MCF 10A (cell line): ENCODE data around the gene MOGAT2. TPM values are rescaled to one million over a fixed set of nuclear protein-coding genes. Genes with fewer than 3 reads are reported as not detected.

ENCODE experiments used
- BruUV-seq: library from RNA; stranded (reverse); fragments of 400-500 nt; replicated peaks from 2 replicates; lab custom pipeline; 2021; lab: Mats Ljungman, UMichigan
- CTCF ChIA-PET: fragments of 300-600 bp; sonication (Branson Sonifier 250); formaldehyde crosslinking; extraction: SDS; loops from one replicate; lab custom pipeline; 2021; ENCODE audit warnings: antibody characterized with exemption, inconsistent platforms; lab: Yijun Ruan, JAX
- POLR2A ChIA-PET: fragments of 300-600, 350-650 bp; sonication (Branson Sonifier 250); formaldehyde crosslinking; extraction: SDS; loops from one replicate; lab custom pipeline; 2020; ENCODE audit warnings: antibody characterized with exemption, inconsistent platforms; lab: Yijun Ruan, JAX
- DNase-seq: peaks from one replicate; pipeline ENCODE4 v3.0.0-alpha.2; 2018; ENCODE audit not compliant: unreplicated experiment
- H3K27ac Mint-ChIP-seq: one replicate; pipeline ENCODE4 v1.8.0; 2022; ENCODE audit warnings: mild to moderate bottlenecking, low read depth, mixed read lengths; ENCODE audit not compliant: unreplicated experiment
- H3K27me3 Mint-ChIP-seq: one replicate; pipeline ENCODE4 v1.8.0; 2022; ENCODE audit warnings: mixed read lengths; ENCODE audit not compliant: insufficient read depth, unreplicated experiment
- H3K36me3 Mint-ChIP-seq: one replicate; pipeline ENCODE4 v1.8.0; 2022; ENCODE audit warnings: mild to moderate bottlenecking, moderate library complexity, mixed read lengths; ENCODE audit not compliant: insufficient read depth, unreplicated experiment
- H3K4me1 Mint-ChIP-seq: one replicate; pipeline ENCODE4 v1.8.0; 2022; ENCODE audit warnings: mixed read lengths; ENCODE audit not compliant: insufficient read depth, unreplicated experiment
- H3K4me3 Mint-ChIP-seq: one replicate; pipeline ENCODE4 v1.8.0; 2022; ENCODE audit warnings: mild to moderate bottlenecking, moderate library complexity, mixed read lengths; ENCODE audit not compliant: unreplicated experiment
- H3K9me3 Mint-ChIP-seq: one replicate; pipeline ENCODE4 v1.8.0; 2022; ENCODE audit warnings: mixed read lengths; ENCODE audit not compliant: unreplicated experiment
- intact Hi-C: fragments of 100-400 bp; cut with micrococcal nuclease; formaldehyde crosslinking; loops from 2 replicates; pipeline ENCODE4 v1.14.1; 2022
- total RNA-seq: library from RNA; stranded (reverse); gene quantifications from 2 replicates; pipeline ENCODE4 v1.2.3, GENCODE V29; 2022
- TF ChIP-seq, protein P1 (sequence below): fragments of 200-600 bp; IDR thresholded peaks from one replicate; pipeline ENCODE4 v1.8.0; 2022; ENCODE audit warnings: antibody characterized with exemption, mild to moderate bottlenecking; ENCODE audit not compliant: unreplicated experiment

MOGAT2 gene
- total RNA-seq, 1 experiment from 2014 or later = not detected

DNA sequence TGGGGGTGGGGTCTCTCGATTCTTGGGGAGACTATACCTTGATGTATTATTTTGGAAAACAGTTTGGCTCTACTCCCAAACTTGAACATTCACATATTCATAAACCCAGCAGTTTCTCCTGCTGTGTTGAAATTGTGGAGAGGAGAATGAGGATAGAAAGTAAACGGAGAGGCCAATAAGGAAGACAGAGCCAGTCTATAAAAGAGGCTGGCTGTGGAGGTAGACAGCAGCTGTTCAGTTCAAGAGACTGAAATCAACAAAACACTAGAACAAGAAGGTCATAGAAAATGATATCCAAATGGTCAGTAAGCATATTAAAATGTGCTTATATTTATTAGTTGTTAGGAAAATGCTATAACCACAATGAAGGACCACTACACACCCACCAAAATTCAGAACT is 1.9 kb upstream of the MOGAT2 start:
- DNase-seq = no peak
- TF ChIP-seq, protein P1, sequence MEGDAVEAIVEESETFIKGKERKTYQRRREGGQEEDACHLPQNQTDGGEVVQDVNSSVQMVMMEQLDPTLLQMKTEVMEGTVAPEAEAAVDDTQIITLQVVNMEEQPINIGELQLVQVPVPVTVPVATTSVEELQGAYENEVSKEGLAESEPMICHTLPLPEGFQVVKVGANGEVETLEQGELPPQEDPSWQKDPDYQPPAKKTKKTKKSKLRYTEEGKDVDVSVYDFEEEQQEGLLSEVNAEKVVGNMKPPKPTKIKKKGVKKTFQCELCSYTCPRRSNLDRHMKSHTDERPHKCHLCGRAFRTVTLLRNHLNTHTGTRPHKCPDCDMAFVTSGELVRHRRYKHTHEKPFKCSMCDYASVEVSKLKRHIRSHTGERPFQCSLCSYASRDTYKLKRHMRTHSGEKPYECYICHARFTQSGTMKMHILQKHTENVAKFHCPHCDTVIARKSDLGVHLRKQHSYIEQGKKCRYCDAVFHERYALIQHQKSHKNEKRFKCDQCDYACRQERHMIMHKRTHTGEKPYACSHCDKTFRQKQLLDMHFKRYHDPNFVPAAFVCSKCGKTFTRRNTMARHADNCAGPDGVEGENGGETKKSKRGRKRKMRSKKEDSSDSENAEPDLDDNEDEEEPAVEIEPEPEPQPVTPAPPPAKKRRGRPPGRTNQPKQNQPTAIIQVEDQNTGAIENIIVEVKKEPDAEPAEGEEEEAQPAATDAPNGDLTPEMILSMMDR = no peak
- intact Hi-C loops = no loop called here
- no peaks in the 10 kb centered on the region for H3K9me3 Mint-ChIP-seq
- H3K27me3 Mint-ChIP-seq = peaks cover 17% of the 10 kb centered on the region
- ChIA-PET POLR2A (no interaction called here), CTCF (interaction anchor here (0.6 to 3.4 kb wide), 3 partner anchors 10 to 290 kb away, joined by 3 to 15 read pairs (median 3); no protein-coding TSS in a partner anchor)
- no peak overlapping the region for H3K27ac Mint-ChIP-seq
- no TSS peak for BruUV-seq
- no peaks in the 10 kb centered on the region for H3K4me1 Mint-ChIP-seq
- no peak overlapping the region for H3K4me3 Mint-ChIP-seq
- no peaks in the 10 kb centered on the region for H3K36me3 Mint-ChIP-seq

DNA sequence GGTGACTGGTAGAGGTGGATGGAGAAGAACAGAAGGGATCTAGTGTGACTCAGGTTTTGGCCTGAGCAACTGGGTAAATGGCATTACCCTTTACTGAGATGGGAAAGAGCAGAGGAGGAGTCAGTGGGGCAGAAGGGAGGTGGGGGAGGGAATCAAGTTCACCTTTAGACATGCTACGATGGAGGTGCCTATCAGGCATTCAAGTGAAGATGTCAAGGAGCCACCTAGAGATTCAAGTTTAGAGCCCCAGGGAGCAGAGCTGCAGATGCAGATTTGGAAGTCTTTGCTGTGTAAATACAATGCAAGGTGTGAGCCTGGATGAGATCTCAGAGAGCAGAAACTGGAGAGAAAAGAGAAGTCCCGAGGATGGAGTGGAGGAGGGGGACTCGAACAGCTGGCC is 979 bp upstream of the MOGAT2 start:
- intact Hi-C loops = no loop called here
- DNase-seq = no peak
- ChIA-PET POLR2A (interaction anchor here (0.5 to 0.6 kb wide), 2 partner anchors 221 to 518 kb away, joined by 3 read pairs; no protein-coding TSS in a partner anchor), CTCF (interaction anchor here (3.4 kb wide), 1 partner anchor 11 kb away, joined by 15 read pairs; no protein-coding TSS in a partner anchor)
- Mint-ChIP-seq H3K4me3 (no peak overlapping the region), H3K4me1 (no peaks in the 10 kb centered on the region), H3K27me3 (peaks cover 17% of the 10 kb centered on the region), H3K36me3 (no peaks in the 10 kb centered on the region), H3K27ac (no peak overlapping the region), H3K9me3 (no peaks in the 10 kb centered on the region)
- no TSS peak for BruUV-seq
- TF ChIP-seq, protein P1 = no peak

DNA sequence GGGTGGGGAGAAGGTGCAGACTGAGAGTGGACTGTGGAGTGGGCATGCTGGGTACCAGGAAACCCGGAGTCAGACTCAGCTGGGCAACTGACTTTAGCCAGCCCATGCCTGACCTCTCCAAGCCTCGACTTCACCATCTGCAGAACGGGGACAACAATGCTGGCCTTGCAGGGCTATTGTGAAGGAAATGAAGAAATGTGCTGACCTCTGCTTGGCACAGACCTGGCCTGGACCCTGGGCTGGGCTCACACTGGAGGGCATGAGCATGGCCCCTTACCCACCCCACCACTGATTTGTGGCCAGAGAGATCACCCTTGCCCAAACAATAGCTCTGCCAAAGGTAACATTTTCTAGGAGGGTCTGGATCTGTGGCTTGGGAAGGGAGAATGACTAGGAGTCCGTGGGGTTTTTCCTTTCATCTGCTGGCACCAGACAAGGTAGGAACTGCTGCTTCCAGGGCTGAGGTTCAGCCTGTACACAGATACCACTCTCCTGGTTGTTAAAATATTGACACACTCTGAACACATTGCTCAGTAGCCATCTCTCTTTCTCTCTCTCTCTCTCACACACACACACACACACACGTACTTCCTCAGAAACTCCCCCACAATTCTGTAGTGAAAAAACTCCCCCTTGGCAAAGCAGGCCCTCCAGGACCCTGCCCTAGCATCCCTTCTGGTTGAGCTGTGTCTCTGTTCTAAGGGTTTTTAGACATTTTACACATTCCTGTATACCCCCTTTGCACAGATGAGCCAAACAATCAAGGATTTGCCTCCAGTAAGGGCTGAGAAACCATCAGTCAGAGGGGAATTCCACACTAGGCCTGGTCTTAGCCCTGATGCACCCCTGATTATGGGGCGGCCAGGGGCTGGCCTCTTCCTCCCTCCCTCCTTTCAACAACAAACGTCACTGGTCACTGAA is 1.0 kb downstream of the MOGAT2 start:
- ChIA-PET POLR2A (no interaction called here), CTCF (interaction anchor here (0.6 to 1.5 kb wide), 5 partner anchors 11 to 571 kb away, joined by 3 to 6 read pairs (median 4); no protein-coding TSS in a partner anchor)
- TF ChIP-seq, protein P1 = no peak
- Mint-ChIP-seq H3K27me3 (peaks cover 17% of the 10 kb centered on the region), H3K36me3 (no peaks in the 10 kb centered on the region), H3K9me3 (no peaks in the 10 kb centered on the region), H3K4me3 (no peak overlapping the region), H3K4me1 (no peaks in the 10 kb centered on the region), H3K27ac (no peak overlapping the region)
- no TSS peak for BruUV-seq
- no peak for DNase-seq
- intact Hi-C loops = no loop called here
